Middle frontal gyrus (tissue), 1 donor: Measurements from ENCODE around the gene ZNF827.

Experiments used
- DNase-seq: peaks from one replicate; pipeline ENCODE4 v3.0.0-alpha.2; 2015; ENCODE audit warnings: low spot score; ENCODE audit errors: extremely low spot score

ZNF827 gene

DNA sequence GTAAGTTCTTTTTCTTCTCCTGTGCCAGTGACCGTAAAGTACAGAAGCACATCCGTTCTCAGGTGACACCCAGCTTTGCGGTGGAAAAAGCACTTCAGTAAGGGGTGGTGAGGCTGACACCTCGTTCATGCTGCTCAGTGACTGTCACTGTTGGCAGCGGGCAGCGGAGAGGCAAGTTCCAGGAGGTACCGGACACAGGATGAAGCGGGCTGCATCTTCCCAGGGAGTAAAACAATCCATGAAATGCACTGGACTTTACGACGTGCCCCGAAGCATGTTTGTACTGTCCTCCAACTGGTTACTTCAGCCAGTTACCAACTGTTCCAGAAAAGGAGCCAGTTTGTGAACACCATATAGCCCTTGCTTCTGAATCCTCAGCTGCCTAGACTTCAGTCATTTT is 110.7 kb downstream of the ZNF827 start:
- no peak for DNase-seq

- no peak for DNase-seq
Measured at GRCh38 chr4:145825255-145825654, 113.4 kb downstream of the ZNF827 start.

DNA sequence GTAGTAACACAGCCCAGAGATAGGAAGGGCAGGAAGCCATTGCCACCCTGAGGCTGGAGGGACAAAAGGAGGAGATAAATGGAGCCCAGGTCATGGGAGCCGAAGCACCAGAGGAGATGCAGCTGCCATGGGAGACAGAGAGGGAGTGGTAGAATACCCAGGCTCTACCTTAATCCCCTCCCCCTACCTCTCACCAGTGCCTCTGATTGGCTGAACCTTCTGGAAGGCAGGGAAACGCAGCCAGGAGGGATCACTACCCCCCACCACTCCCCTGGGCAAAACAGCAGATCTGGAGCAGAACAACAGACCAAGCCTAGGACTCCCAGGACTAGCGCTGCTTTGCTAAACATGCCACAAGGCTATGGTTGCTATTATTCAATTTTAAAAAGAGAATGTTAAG is 114.2 kb downstream of the ZNF827 start:
- DNase-seq, result no peak

- no peak for DNase-seq
Measured at GRCh38 chr4:145823743-145824142, 114.9 kb downstream of the ZNF827 start.

- no peak for DNase-seq
Measured at GRCh38 chr4:145822581-145822980, 116.0 kb downstream of the ZNF827 start.

DNA sequence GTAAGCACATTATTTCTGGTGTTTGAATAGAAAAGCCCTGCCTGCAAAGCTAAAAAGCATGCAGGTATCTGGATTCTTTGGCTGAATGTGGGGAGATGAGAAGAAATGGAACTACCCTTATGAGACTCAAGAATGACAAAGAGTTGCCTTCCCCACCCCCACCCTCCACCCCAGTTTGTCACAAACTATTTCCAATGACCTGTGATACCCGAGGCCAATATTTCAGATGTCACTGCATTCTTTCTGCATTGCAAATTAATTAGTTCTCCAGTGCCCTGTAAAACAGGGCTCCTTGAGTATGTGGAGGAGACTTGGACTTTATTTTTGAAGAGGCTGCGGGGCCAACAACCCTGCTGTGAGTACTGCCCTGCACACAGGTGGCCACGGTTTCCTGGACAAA is 116.4 kb downstream of the ZNF827 start:
- DNase-seq, result no peak

GRCh38 chr4:145821766-145822165 is 116.9 kb downstream of the ZNF827 start:
- DNase-seq, result no peak

GRCh38 chr4:145820407-145820806 is 118.2 kb downstream of the ZNF827 start:
- DNase-seq, result no peak

- peak; percentile 36 for DNase-seq
Measured at GRCh38 chr4:145819853-145820181, 118.8 kb downstream of the ZNF827 start.

GRCh38 chr4:145819101-145819852 is 119.3 kb downstream of the ZNF827 start:
- DNase-seq, result no peak

DNA sequence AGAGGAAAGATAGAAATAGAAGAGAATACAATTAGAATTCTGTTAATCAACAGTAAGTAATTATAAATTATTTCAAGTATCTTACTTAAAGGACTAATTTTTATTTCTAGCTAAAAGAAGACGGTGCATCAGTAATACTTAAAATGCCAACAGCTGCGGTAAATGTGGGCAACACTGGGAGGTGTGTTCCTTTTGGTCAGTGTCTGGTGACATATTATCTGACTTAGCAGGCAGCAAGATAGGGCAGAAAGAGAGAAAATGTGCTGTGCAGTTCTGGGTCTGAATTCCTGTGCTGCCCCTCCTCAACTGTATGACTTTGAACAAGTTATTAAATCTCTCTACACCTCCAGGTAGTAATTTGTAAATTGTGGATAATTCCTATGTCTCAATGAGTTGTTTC is 120.6 kb downstream of the ZNF827 start:
- no peak for DNase-seq

DNA sequence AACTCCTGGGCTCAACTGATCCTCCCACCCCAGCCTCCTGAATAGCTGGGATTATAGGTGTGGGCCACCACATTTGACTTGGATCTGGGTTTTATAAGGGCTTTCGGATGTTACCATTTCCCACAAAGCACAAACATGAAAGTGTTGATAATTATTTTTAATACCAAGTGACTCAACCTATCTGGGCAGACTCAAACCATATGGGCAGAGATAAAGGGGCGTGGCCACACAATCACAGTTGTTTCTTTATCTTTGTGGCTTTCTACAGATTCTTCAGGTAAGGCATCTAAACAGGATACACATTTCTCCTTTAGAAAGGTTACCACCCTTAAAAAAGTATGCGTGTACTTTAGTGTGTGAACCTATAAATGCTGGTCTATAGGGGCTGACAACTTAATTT is 122.5 kb downstream of the ZNF827 start:
- no peak for DNase-seq

DNA sequence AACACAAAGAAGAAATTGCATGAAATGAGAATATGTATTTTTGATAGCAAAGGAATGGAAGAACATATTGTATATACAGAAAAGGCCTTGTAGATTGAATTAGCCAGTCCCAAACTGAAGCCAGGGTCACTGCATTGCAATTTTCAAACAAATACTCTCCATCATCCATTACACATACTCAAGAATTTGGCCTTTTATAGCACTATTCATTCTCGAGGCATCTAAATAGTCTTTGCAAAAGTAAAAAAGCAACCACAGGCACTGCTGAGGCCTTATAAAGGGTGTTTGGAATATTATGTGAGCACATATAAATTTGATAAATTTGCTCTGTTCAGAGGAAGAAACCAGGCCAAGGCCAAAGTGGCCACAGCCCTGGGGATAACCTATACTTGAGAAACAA is 123.0 kb downstream of the ZNF827 start:
- DNase-seq, result no peak

DNA sequence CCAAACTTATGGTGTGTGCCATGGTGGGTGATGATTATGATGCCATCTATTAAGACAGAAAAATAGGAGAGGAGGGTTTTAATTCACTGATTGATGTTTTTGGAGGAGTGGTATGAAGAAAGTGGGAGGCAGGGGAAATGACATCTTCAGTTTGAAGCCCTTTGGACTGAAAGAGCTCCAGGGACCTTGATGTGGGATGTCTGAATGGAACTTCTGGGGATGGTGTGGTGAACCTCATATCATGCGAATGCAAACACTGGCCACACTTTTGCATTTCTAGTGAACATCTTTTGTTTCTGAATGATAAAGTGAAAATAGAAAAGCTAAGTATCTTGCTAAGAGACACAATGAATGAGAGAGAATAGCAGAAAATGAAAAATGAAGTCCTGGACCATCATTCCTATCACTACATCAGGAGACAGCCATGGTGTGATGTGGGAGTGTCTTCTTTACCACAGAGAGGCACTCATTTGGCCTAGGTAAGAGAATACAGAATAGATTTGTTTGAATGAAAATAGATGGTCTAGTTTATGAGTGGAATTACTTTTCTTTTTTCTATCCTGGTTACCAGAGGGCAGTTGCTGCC is 123.5 kb downstream of the ZNF827 start:
- DNase-seq, result no peak

GRCh38 chr4:145814246-145814645 is 124.4 kb downstream of the ZNF827 start:
- no peak for DNase-seq

DNA sequence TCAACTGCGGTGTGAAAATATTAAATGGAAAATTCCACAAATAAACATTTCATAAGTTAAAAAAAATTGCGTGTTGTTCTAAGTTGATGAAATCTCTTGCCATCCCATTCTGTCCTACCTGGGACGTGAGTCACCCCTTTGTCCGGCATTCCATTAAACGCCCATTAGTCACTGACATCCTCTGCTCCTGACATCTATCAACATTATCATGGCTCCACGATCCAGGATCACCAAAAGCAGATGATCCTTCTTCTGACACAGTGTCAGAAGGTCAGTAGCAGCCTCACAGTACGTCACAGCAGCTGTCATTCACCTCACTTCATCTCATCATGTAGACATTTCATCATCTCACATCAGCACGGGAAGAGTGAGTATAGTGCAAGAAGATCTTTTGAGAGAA is 125.7 kb downstream of the ZNF827 start:
- no peak for DNase-seq

DNA sequence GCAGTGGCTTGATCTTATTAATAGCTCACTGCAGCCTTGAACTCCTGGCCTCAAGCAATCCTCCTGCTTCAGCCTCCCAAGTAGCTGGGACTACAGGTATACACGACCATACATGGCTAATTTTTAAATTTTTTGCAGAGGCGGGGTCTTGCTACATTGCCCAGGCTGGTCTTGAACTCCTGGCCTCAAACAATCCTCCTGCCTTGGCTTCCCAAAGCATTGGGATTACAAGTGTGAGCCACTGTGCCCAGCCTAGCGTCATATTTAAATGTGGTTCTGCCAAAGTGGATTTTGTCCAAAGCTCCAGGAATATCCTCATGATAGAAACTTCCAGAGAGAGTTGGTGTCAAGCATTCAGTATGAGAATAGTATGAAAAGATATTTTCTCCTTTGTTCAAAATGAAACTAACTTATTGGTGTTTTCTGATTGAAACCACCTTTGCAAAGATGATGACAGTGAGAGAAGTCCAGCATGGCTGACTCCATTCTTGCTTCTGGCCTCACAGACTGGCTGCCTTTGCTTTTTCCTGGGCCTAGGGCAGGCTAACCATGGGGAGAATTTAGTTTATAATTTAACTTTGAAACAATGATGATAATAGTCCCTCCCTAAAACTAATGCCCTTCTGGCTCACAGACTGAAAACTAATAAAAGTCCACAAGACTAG is 129.6 kb downstream of the ZNF827 start:
- DNase-seq, result no peak

DNA sequence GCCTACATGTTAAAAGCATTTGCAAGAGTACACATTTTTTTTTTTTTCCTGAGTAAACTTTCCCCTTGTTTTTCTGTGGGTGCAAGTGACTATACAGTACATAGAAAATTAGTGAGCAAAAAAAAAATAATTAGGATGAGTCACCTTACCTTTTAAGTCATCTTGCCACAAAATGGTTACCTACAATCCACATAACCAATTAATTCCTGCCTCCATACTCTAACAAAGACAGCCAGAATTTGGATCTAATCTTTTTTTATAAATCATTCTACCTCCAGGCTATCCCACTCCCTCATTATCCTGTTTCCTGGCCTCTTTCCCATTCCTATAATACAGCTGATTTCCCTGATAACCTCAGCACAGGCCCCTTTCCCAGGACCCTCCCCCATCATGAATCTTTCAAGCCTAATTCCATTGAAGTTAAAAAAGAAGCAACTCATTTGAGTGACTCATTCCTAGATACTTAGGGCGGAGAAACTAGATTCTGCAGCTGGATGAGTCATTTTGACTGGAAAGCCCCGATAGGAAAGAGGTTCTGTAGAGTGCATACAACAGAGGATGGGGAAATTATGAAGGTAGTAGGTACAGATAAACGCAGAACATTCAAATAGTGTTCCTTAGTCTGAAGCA is 130.5 kb downstream of the ZNF827 start:
- no peak for DNase-seq

GRCh38 chr4:145805490-145805889 is 133.1 kb downstream of the ZNF827 start:
- DNase-seq, result no peak

- no peak for DNase-seq
Measured at GRCh38 chr4:145804116-145804515, 134.5 kb downstream of the ZNF827 start.

DNA sequence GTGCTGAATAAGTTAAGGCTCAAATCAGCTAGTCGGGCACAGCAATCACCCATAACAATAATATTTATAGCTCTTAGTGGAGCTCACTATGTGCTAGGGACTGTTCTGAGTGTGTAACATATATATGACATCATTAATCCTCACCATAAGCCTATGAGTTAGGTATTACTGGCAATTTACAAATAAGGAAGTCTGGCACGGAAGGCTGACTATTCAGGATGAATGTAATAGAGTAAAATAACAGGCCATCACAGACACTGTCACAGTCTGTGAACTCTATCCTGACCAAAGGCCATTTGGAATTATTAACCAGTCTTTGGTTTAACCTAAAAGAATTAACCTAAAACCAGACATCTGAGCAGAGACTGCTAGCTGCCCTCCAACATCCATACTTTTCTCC is 139.4 kb downstream of the ZNF827 start:
- DNase-seq, result no peak

DNA sequence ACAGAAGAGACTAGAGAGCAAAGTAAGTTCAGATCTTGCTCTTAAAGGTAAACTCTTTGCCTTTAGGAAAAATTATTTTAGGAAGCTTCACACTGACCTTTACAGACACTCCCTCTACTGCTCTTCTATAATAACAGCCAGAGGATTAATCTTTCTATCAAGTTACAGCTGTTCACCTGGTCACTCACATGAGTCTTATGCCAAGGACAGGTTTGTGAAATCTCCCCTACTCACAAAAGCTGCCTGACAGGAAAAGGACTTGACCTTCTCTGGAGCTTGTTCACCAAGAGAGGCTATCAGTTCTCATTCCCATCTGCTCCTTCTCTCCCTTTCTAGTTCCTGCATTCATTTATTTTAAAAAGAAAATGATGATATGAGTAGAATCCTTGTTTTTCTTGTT is 141.3 kb downstream of the ZNF827 start:
- DNase-seq, result no peak
